B cell (primary cell): ENCODE results near the gene OSTC. TPM values are rescaled to one million over a fixed set of nuclear protein-coding genes. Genes with fewer than 3 reads are reported as not detected.

Source experiments
- ATAC-seq: fragments of 200-7000 bp; cut with Tn5 transposase; one replicate; pipeline ENCODE4 v1.10.0; 2021; ENCODE audit warnings: low read depth, mild to moderate bottlenecking, moderate number of reproducible peaks, moderate library complexity
- CTCF ChIA-PET: fragments of 350-600 bp; sonication (Branson Sonifier 250); formaldehyde crosslinking; loops from one replicate; lab custom pipeline; 2021; ENCODE audit warnings: antibody characterized with exemption, inconsistent platforms; lab: Charles Lee
- POLR2A ChIA-PET: fragments of 350-600 bp; sonication (Branson Sonifier 250); formaldehyde crosslinking; loops from one replicate; lab custom pipeline; 2021; ENCODE audit warnings: antibody characterized with exemption; lab: Charles Lee
- DNase-seq: peaks from one replicate; pipeline ENCODE4 v3.0.0; 2013
- H2AFZ ChIP-seq: 2 replicates; pipeline ENCODE4 v1.6.1; 2012; ENCODE audit warnings: mild to moderate bottlenecking, low read depth, low read length; ENCODE audit not compliant: insufficient read depth, poor library complexity, severe bottlenecking
- H3K27ac ChIP-seq, 2 donors: 1 replicate in 1 of 2; 2 replicates in 1 of 2; pipeline ENCODE4 v1.5.1; 2012 to 2013; ENCODE audit warnings: low read length in 2 of 2, mild to moderate bottlenecking in 2 of 2, moderate library complexity in 1 of 2
- H3K27me3 ChIP-seq, 4 experiments: fragments of 200-600 bp in 1 of 4; sonication (generic) in 1 of 4; replicated peaks in 1 of 4; 1 replicate in 2 of 4; 2 replicates in 2 of 4; pipeline versions ENCODE4 v1.6.1 to v1.7.0; 2013 to 2016; ENCODE audit warnings: low read length in 3 of 4, mild to moderate bottlenecking in 2 of 4, mixed read lengths in 1 of 4, moderate library complexity in 1 of 4; ENCODE audit not compliant: insufficient read depth in 4 of 4, control insufficient read depth in 3 of 4; ENCODE audit errors: control extremely low read depth in 1 of 4
- H3K36me3 ChIP-seq, 2 experiments: replicated peaks in 1 of 2; 1 replicate in 1 of 2; 2 replicates in 1 of 2; pipeline versions ENCODE4 v1.6.1 to v1.7.1; 2013; ENCODE audit warnings: low read length in 1 of 2; ENCODE audit not compliant: insufficient read depth in 2 of 2, control insufficient read depth in 1 of 2; ENCODE audit errors: control extremely low read depth in 1 of 2, extremely low read depth in 1 of 2
- H3K4me1 ChIP-seq, 2 donors: fragments of 200-600 bp in 1 of 2; sonication (generic) in 1 of 2; 1 replicate in 1 of 2; 2 replicates in 1 of 2; pipeline versions ENCODE4 v1.5.1 to v1.6.1; 2013 to 2017; ENCODE audit warnings: low read length in 2 of 2; ENCODE audit not compliant: control insufficient read depth in 2 of 2, insufficient read depth in 2 of 2
- H3K4me2 ChIP-seq: replicated peaks from 2 replicates; pipeline ENCODE3; 2012; ENCODE audit warnings: mild to moderate bottlenecking, low read depth, low read length; ENCODE audit not compliant: poor library complexity, severe bottlenecking
- H3K4me3 ChIP-seq, 5 experiments: fragments of 200-600 bp in 1 of 5; sonication (generic) in 1 of 5; 1 replicate in 3 of 5; 2 replicates in 2 of 5; pipeline versions ENCODE4 v1.5.1 to v1.7.0; 2011 to 2016; ENCODE audit warnings: low read length in 4 of 5, mild to moderate bottlenecking in 4 of 5, low read depth in 2 of 5, control low read depth in 1 of 5, moderate library complexity in 1 of 5; ENCODE audit not compliant: insufficient read depth in 1 of 5; ENCODE audit errors: control extremely low read depth in 1 of 5, extremely low read depth in 1 of 5
- H3K79me2 ChIP-seq: fragments of 200-600 bp; sonication (generic); one replicate; pipeline ENCODE4 v1.6.0; 2016; ENCODE audit warnings: low read length; ENCODE audit not compliant: control insufficient read depth, insufficient read depth
- H3K9ac ChIP-seq: fragments of 200-600 bp; sonication (generic); 2 replicates; pipeline ENCODE4 v1.6.1; 2017; ENCODE audit warnings: mild to moderate bottlenecking, low read length, moderate library complexity
- H3K9me3 ChIP-seq, 3 donors: one replicate each; pipeline versions ENCODE4 v1.6.1 to v1.7.1; 2013; ENCODE audit warnings: low read length in 2 of 3; ENCODE audit not compliant: control insufficient read depth in 2 of 3, insufficient read depth in 1 of 3; ENCODE audit errors: control extremely low read depth in 1 of 3
- H4K20me1 ChIP-seq: 2 replicates; pipeline ENCODE4 v1.6.0; 2012; ENCODE audit warnings: mild to moderate bottlenecking, low read length; ENCODE audit not compliant: insufficient read depth, control insufficient read depth, poor library complexity, severe bottlenecking
- H3K27ac Mint-ChIP-seq: one replicate; pipeline ENCODE4 v1.8.0; 2021; ENCODE audit warnings: mixed read lengths
- H3K27me3 Mint-ChIP-seq: one replicate; pipeline ENCODE4 v1.8.0; 2021; ENCODE audit warnings: mixed read lengths
- H3K4me1 Mint-ChIP-seq: one replicate; pipeline ENCODE4 v1.8.0; 2021; ENCODE audit warnings: mixed read lengths
- H3K4me3 Mint-ChIP-seq: one replicate; pipeline ENCODE4 v1.8.0; 2021; ENCODE audit warnings: mixed read lengths
- H3K9me3 Mint-ChIP-seq: one replicate; pipeline ENCODE4 v1.8.0; 2022; ENCODE audit warnings: mixed read lengths; ENCODE audit not compliant: insufficient read depth
- CTCF ChIP-seq: fragments of 200-600 bp; IDR thresholded peaks from one replicate; pipeline ENCODE4 v1.8.0; 2022; ENCODE audit warnings: antibody characterized with exemption, mild to moderate bottlenecking
- EZH2 ChIP-seq: IDR thresholded peaks from 2 replicates; pipeline ENCODE4 v1.6.1; 2012; ENCODE audit warnings: borderline replicate concordance, low read depth, mild to moderate bottlenecking, moderate library complexity, low read length; ENCODE audit not compliant: insufficient read depth, poor library complexity, severe bottlenecking
- WGBS: methylation state at CpG from one replicate; pipeline ENCODE4 v1.1.5; 2013; ENCODE audit warnings: missing lambda C conversion rate; ENCODE audit not compliant: insufficient coverage; 5-methylcytosine and 5-hydroxymethylcytosine counted together
- intact Hi-C: fragments of 100-400 bp; cut with micrococcal nuclease; formaldehyde crosslinking; loops from one replicate; pipeline ENCODE4 v1.10.0; 2022
- polyA plus RNA-seq: library from polyadenylated mRNA; depleted of rRNA; stranded (reverse); fragments of >200 nt; gene quantifications from 2 replicates; pipeline ENCODE4 v1.2.3, GENCODE V29; 2012
- total RNA-seq, 2 donors: library from RNA; stranded (reverse); fragments of 120-200 nt in 1 of 2; gene quantifications; 1 replicate in 1 of 2; 2 replicates in 1 of 2; pipeline versions ENCODE4 v1.2.3 to v1.2.4, GENCODE V29; 2013 to 2022

Gene OSTC
- total and polyA plus RNA-seq, 2 donors (not counting 1 experiment from before 2014, with no cell fraction given) = 33.3 to 38.9 TPM

DNA sequence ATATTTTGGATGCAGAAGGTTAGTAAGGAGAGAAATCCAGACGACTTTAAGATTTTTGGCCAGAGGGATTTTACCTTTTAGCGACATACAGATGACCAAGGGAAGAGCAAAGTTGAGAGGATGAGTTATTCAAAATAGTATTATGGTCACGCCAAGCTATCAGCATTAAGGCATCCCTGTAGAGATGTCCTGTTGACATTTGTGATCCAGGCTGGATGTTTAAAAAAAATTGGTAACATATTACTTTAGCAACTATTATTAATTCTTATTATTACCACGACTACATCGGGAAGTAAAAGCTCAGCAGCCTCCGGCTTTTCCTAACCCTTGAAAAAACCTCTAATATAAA, 562 bp upstream of the OSTC start:
- Histone ChIP-seq H3K4me2 (peak overlapping the region; percentile 83), H2AFZ (peak overlapping the region; percentile 94), H3K9me3 (no peaks in the 10 kb centered on the region), H3K36me3 (peaks cover 0 to 2% of the 10 kb centered on the region in 2 experiments), H4K20me1 (peaks cover 11% of the 10 kb centered on the region), H3K79me2 (peaks cover 42% of the 10 kb centered on the region), H3K4me1 (peaks cover 9 to 15% of the 10 kb centered on the region in 2 donors), H3K27me3 (no peaks in the 10 kb centered on the region), H3K9ac (peak overlapping the region; percentile 93), H3K27ac (peak overlapping the region; percentile 77 to 91), H3K4me3 (peak overlapping the region; percentile 79 to 96 (median 87))
- ChIA-PET POLR2A (interaction anchor here (0.5 to 2.0 kb wide), 4 partner anchors 29 to 719 kb away, joined by 3 to 11 read pairs (median 4); partner anchors contain the start of genes CYP2U1 and RPL34), CTCF (interaction anchor here (1.6 kb wide), 1 partner anchor 30 kb away, joined by 7 read pairs; no protein-coding TSS in a partner anchor)
- peaks cover 36% of the 10 kb centered on the region for H3K4me1 Mint-ChIP-seq
- no peaks in the 10 kb centered on the region for H3K9me3 Mint-ChIP-seq
- H3K4me3 Mint-ChIP-seq = peak overlapping the region; percentile 95
- H3K27me3 Mint-ChIP-seq = no peaks in the 10 kb centered on the region
- H3K27ac Mint-ChIP-seq = peak overlapping the region; percentile 96
- 4% methylated on average over 4 of the region's 6 CpGs for WGBS
- TF ChIP-seq CTCF (no peak), EZH2 (no peak)
- intact Hi-C loops = loop anchor here (1.0 to 10.0 kb wide), 4 partner anchors 30 to 1165 kb away; partner anchors contain the start of genes GAR1, HADH, RPL34 and SEC24B
- no peak for DNase-seq
- no peak for ATAC-seq
